OCI-LY3 (cell line): ENCODE results near the gene NFXL1.

Experiments used
- CTCF ChIP-seq: fragments of 200-600, 300-600 bp; sonication (generic); IDR thresholded peaks from 2 replicates; pipeline ENCODE4 v1.5.1; 2014; ENCODE audit warnings: antibody characterized with exemption, low read length, low read depth
- EZH2phosphoT487 ChIP-seq: fragments of 200-600 bp; shearing (Covaris generic); IDR thresholded peaks from 2 replicates; pipeline ENCODE4 v1.6.1; 2018; ENCODE audit warnings: antibody characterized with exemption, mixed run types, low read depth

GRCh38 chr4:47913330-47913729, 1.1 kb downstream of the NFXL1 start:
- no peak for TF ChIP-seq CTCF
- no peak for TF ChIP-seq EZH2phosphoT487
